NCI-H345 (cell line): ENCODE results near the gene CEP164.
"Not testable (repeated sequence)": the region's sequence is repeated elsewhere in the genome, so short reads cannot be mapped to it uniquely, and the experiment has no call there.

ENCODE experiments used
- DNase-seq: peaks from one replicate; lab custom pipeline; 2025; lab: John Stamatoyannopoulos, UW

CEP164 gene

GRCh38 chr11:117395476-117395875, 67.8 kb downstream of the CEP164 start:
- no peak for DNase-seq

- no peak for DNase-seq
Observed at GRCh38 chr11:117396970-117397369, 69.3 kb downstream of the CEP164 start.

- not testable (repeated sequence) for DNase-seq
Observed at GRCh38 chr11:117398618-117399017, 71.0 kb downstream of the CEP164 start.

GRCh38 chr11:117399100-117399840, 71.6 kb downstream of the CEP164 start:
- DNase-seq, result not testable (repeated sequence)

- DNase-seq, result not testable (repeated sequence)
Observed at GRCh38 chr11:117405898-117406297, 78.2 kb downstream of the CEP164 start.

GRCh38 chr11:117407016-117407415, 79.4 kb downstream of the CEP164 start:
- no peak for DNase-seq

- no peak for DNase-seq
Observed at GRCh38 chr11:117408356-117408755, 80.7 kb downstream of the CEP164 start.

GRCh38 chr11:117409511-117409910, 81.9 kb downstream of the CEP164 start:
- no peak for DNase-seq

- DNase-seq, result no peak
Observed at GRCh38 chr11:117410238-117410637, 82.6 kb downstream of the CEP164 start.

GRCh38 chr11:117410861-117411710, 83.4 kb downstream of the CEP164 start:
- peak; percentile 17 for DNase-seq

GRCh38 chr11:117411736-117412135, 84.1 kb downstream of the CEP164 start:
- DNase-seq, result no peak

- no peak for DNase-seq
Observed at GRCh38 chr11:117412176-117412575, 84.5 kb downstream of the CEP164 start.

GRCh38 chr11:117412653-117413275, 85.1 kb downstream of the CEP164 start:
- DNase-seq, result no peak

GRCh38 chr11:117413616-117414015, 86.0 kb downstream of the CEP164 start:
- no peak for DNase-seq

GRCh38 chr11:117414724-117415123, 87.1 kb downstream of the CEP164 start:
- no peak for DNase-seq

GRCh38 chr11:117415358-117415896, 87.8 kb downstream of the CEP164 start:
- no peak for DNase-seq

- DNase-seq, result no peak
Observed at GRCh38 chr11:117417342-117417741, 89.7 kb downstream of the CEP164 start.

GRCh38 chr11:117417856-117418255, 90.2 kb downstream of the CEP164 start:
- DNase-seq, result no peak

GRCh38 chr11:117418737-117419481, 91.3 kb downstream of the CEP164 start:
- DNase-seq, result no peak

GRCh38 chr11:117419482-117420142, 92.0 kb downstream of the CEP164 start:
- DNase-seq, result no peak

- DNase-seq, result no peak
Observed at GRCh38 chr11:117420143-117420485, 92.5 kb downstream of the CEP164 start.
